Fibroblast of the aortic adventitia (primary cell): ENCODE results near the gene SURF1. TPM values are rescaled to one million over a fixed set of nuclear protein-coding genes. Genes with fewer than 3 reads are reported as not detected.

Experiments
- DNase-seq: peaks from one replicate; pipeline ENCODE4 v3.0.0-alpha.2; 2010; ENCODE audit warnings: low read depth
- H3K4me3 ChIP-seq: 2 replicates; pipeline ENCODE4 v1.5.1; 2011; ENCODE audit warnings: low read depth, mild to moderate bottlenecking, control low read depth, low read length, moderate library complexity
- total RNA-seq: library from RNA; depleted of rRNA; stranded (reverse); fragments of >200 nt; gene quantifications from 2 replicates; pipeline ENCODE4 v1.2.3, GENCODE V29; 2012; ENCODE audit warnings: low replicate concordance
- TF ChIP-seq, protein P1 (sequence below): IDR thresholded peaks from 2 replicates; pipeline ENCODE4 v1.5.1; 2011; ENCODE audit warnings: mild to moderate bottlenecking, low read length, control low read depth, inconsistent platforms; ENCODE audit not compliant: insufficient read depth

SURF1 gene
- total RNA-seq, 1 donor = 25.1 TPM

DNA sequence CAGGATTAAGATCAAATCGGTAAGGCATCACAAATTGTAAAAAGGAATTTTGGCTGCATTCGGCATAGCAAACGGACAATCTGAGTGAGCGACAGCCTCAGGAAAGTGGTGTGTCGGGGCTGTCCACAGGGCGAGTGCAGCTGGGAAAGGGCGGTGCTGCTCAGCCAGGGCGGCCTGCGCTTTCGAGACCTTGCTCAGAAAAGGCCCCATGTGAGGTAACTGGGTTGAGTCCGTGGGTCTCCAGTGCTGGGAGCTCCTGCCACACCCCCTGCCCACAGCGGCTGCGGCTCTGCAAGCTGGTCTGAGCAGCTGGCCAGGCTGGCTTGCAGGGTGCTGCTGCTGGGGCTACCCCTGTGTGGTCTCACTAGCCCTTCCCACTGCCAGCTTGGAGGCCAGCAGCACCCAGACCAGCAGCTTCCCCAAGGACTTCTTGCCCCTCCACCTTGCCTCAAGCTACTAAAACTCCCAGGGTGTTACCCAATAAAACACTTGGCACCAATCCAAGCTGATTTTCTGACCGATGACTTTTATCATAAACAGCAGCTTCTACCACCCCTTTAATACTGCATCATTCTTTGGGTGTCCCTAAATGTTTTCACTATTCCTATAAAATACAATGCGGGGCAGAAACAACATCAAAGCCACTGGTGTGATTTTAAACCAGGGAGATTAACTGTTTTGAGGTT is 6.2 kb upstream of the SURF1 start:
- DNase-seq = peak; percentile 30
- TF ChIP-seq, protein P1, sequence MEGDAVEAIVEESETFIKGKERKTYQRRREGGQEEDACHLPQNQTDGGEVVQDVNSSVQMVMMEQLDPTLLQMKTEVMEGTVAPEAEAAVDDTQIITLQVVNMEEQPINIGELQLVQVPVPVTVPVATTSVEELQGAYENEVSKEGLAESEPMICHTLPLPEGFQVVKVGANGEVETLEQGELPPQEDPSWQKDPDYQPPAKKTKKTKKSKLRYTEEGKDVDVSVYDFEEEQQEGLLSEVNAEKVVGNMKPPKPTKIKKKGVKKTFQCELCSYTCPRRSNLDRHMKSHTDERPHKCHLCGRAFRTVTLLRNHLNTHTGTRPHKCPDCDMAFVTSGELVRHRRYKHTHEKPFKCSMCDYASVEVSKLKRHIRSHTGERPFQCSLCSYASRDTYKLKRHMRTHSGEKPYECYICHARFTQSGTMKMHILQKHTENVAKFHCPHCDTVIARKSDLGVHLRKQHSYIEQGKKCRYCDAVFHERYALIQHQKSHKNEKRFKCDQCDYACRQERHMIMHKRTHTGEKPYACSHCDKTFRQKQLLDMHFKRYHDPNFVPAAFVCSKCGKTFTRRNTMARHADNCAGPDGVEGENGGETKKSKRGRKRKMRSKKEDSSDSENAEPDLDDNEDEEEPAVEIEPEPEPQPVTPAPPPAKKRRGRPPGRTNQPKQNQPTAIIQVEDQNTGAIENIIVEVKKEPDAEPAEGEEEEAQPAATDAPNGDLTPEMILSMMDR = no peak
- no peak overlapping the region for H3K4me3 ChIP-seq

DNA sequence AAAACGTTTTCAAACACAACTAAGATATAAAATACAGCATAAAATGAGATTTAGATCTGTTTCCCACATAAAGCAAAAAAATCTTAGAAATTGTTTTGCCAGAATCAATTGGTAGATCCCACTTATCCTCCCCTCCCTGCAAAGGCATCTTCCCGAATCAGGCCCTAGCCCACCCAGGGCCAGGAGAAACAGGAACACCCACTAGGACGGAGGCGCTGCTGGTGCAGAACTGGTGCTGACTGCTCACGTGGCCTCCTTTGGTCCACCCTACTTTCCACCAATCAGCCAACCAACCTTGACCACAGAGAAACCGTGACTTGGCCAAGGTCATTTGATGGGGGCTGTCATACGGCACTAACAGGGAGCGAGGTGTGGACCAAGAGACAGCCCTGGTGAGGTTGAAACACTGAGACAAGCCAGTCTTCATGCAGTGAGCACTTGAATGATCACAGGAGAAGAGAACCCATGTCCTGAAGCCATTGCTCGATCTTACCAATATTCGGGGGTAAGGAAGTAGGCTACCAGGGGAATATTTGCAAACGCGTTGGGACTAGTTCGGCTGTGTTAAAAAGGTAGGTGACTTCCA is 5.3 kb upstream of the SURF1 start:
- TF ChIP-seq, protein P1 = no peak
- no peak overlapping the region for H3K4me3 ChIP-seq
- no peak for DNase-seq

GRCh38 chr9:133360400-133361393 is 4.4 kb upstream of the SURF1 start:
- DNase-seq = no peak
- no peak overlapping the region for H3K4me3 ChIP-seq
- TF ChIP-seq, protein P1 = no peak

- no peak for DNase-seq
- no peak overlapping the region for H3K4me3 ChIP-seq
- TF ChIP-seq, protein P1 = peak; percentile 30
Observed at GRCh38 chr9:133359399-133360175, 3.3 kb upstream of the SURF1 start.

DNA sequence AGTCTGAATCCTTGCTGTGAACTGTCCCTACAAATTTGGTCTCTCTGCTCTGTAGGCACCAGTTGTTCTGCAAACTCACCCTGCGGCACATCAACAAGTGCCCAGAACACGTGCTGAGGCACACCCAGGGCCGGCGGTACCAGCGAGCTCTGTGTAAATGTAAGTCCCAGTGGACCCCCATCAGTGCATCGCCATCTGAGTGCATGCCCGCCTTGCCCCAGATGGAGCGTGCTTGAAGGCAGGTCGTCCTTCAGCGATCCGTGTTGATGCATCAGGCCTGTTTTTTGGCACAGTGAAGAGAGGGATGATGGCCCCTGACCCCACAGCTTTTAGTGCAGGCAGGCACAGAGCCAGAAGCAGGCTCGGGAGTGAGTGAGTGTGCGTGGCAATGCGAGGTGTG is 1.4 kb upstream of the SURF1 start:
- no peak for DNase-seq
- peak overlapping the region; percentile 90 for H3K4me3 ChIP-seq
- TF ChIP-seq, protein P1 = no peak

- H3K4me3 ChIP-seq = peak overlapping the region; percentile 90
- TF ChIP-seq, protein P1 = peak; percentile 6
- no peak for DNase-seq
Observed at GRCh38 chr9:133355881-133356357, 368 bp downstream of the SURF1 start.
